ENCODE results near the gene DAPK2. TPM values are rescaled to one million over a fixed set of nuclear protein-coding genes. Genes with fewer than 3 reads are reported as not detected.
A peak's percentile ranks its signal among the peaks of the same experiment; 100 is the strongest.

Gene DAPK2
- total and polyA plus RNA-seq, 2 of the 13 experiments (the other 11 are each of a cell fraction or from before 2014, with no cell fraction given), result 0.33 to 0.63 TPM

GRCh38 chr15:63891079-63891767, 155.1 kb downstream of the DAPK2 start (continued):
- TF ChIP-seq BRF2 (CRISPR knock-in tag; IDR thresholded peaks at IDR 0.05), result no peak
- no peak for TF ChIP-seq SRY (CRISPR knock-in tag; IDR thresholded peaks at IDR 0.05)
- no peak for TF ChIP-seq CCAR2 (optimal IDR thresholded peaks at IDR 0.05; ENCODE audit: low read depth, low read length)
- no peak; the same call in 1 of the 2 replicates for TF ChIP-seq MTA1 (CRISPR knock-in tag; IDR thresholded peaks at IDR 0.05; ENCODE audit: borderline replicate concordance)
- no peak for TF ChIP-seq ZNF597 (CRISPR knock-in tag; IDR thresholded peaks at IDR 0.05)
- TF ChIP-seq HNF1A (IDR thresholded peaks at IDR 0.05; ENCODE audit: low read depth), result no peak
- no peak for TF ChIP-seq HNF1A (CRISPR knock-in tag; IDR thresholded peaks at IDR 0.05; ENCODE audit: borderline replicate concordance)
- no peak for TF ChIP-seq MBNL3 (CRISPR knock-in tag; conservative IDR thresholded peaks at IDR 0.05)
- no peak for TF ChIP-seq CEBPG (CRISPR knock-in tag; IDR thresholded peaks at IDR 0.05)
- TF ChIP-seq FIP1L1 (IDR thresholded peaks at IDR 0.05; ENCODE audit: borderline replicate concordance, insufficient read depth, low read depth, low read length), result no peak
- TF ChIP-seq PATZ1 (CRISPR knock-in tag; IDR thresholded peaks at IDR 0.05), result peak; percentile 76
- TF ChIP-seq YEATS2 (CRISPR knock-in tag; IDR thresholded peaks at IDR 0.05; ENCODE audit: borderline replicate concordance), result no peak; the same call in 1 of the 2 replicates
- no peak for TF ChIP-seq IKZF1 (IDR thresholded peaks at IDR 0.05)
- no peak for TF ChIP-seq MYNN (CRISPR knock-in tag; IDR thresholded peaks at IDR 0.05; ENCODE audit: low read depth)
- no peak for TF ChIP-seq MLLT10 (CRISPR knock-in tag; IDR thresholded peaks at IDR 0.05)
- no peak for TF ChIP-seq ZNF138 (CRISPR knock-in tag; IDR thresholded peaks at IDR 0.05; ENCODE audit: low read depth)
- 0 out of 2 replicates have a peak, but pooled peaks have one; percentile 23 for TF ChIP-seq GLI4 (CRISPR knock-in tag; IDR thresholded peaks at IDR 0.05; ENCODE audit: borderline replicate concordance)
- no peak for TF ChIP-seq GMEB2 (CRISPR knock-in tag; IDR thresholded peaks at IDR 0.05; ENCODE audit: low read depth)
- TF ChIP-seq POLR2AphosphoS2 (IDR thresholded peaks at IDR 0.05; ENCODE audit: low read depth, low read length), result no peak
- TF ChIP-seq ZNF556 (CRISPR knock-in tag; IDR thresholded peaks at IDR 0.05; ENCODE audit: borderline replicate concordance), result no peak

All from HepG2 (cell line).